ENCODE results near the gene GNE.
"Not testable (repeated sequence)": the region's sequence is repeated elsewhere in the genome, so short reads cannot be mapped to it uniquely, and the experiment has no call there.

The GNE gene

GRCh38 chr9:36273354-36273753, 15.1 kb upstream of the GNE start:
- not testable (repeated sequence) for DNase-seq (ENCODE audit: low read depth in 2 of 2)

GRCh38 chr9:36268007-36268427, 9.8 kb upstream of the GNE start:
- DNase-seq (ENCODE audit: low read depth in 2 of 2): no peak

GRCh38 chr9:36264896-36265295, 6.6 kb upstream of the GNE start:
- DNase-seq (ENCODE audit: low read depth in 2 of 2): no peak

- DNase-seq (ENCODE audit: low read depth in 2 of 2): no peak
Observed at GRCh38 chr9:36263683-36264082, 5.4 kb upstream of the GNE start.

GRCh38 chr9:36258996-36259533, 817 bp upstream of the GNE start:
- no peak for DNase-seq (ENCODE audit: low read depth in 2 of 2)

GRCh38 chr9:36251428-36251827, 6.8 kb downstream of the GNE start:
- DNase-seq (ENCODE audit: low read depth in 2 of 2): no peak

- DNase-seq (ENCODE audit: low read depth in 2 of 2): no peak
Observed at GRCh38 chr9:36250079-36250478, 8.2 kb downstream of the GNE start.

GRCh38 chr9:36249189-36249588, 9.1 kb downstream of the GNE start:
- no peak for DNase-seq (ENCODE audit: low read depth in 2 of 2)

- DNase-seq (ENCODE audit: low read depth in 2 of 2): not testable (repeated sequence)
Observed at GRCh38 chr9:36248061-36248460, 10.2 kb downstream of the GNE start.

- DNase-seq (ENCODE audit: low read depth in 2 of 2): no peak
Observed at GRCh38 chr9:36247356-36247755, 10.9 kb downstream of the GNE start.

GRCh38 chr9:36245906-36246305, 12.3 kb downstream of the GNE start:
- DNase-seq (ENCODE audit: low read depth in 2 of 2): no peak

GRCh38 chr9:36239675-36240074, 18.6 kb downstream of the GNE start:
- not testable (repeated sequence) for DNase-seq (ENCODE audit: low read depth in 2 of 2)

GRCh38 chr9:36239205-36239604, 19.0 kb downstream of the GNE start:
- DNase-seq (ENCODE audit: low read depth in 2 of 2): not testable (repeated sequence)

GRCh38 chr9:36237230-36237629, 21.0 kb downstream of the GNE start:
- DNase-seq (ENCODE audit: low read depth in 2 of 2): no peak

- no peak for DNase-seq (ENCODE audit: low read depth in 2 of 2)
Observed at GRCh38 chr9:36222449-36222848, 35.8 kb downstream of the GNE start.

GRCh38 chr9:36221667-36222066, 36.6 kb downstream of the GNE start:
- DNase-seq (ENCODE audit: low read depth in 2 of 2): no peak

- no peak for DNase-seq (ENCODE audit: low read depth in 2 of 2)
Observed at GRCh38 chr9:36218411-36218901, 39.8 kb downstream of the GNE start.

- DNase-seq (ENCODE audit: low read depth in 2 of 2): no peak
Observed at GRCh38 chr9:36218011-36218410, 40.2 kb downstream of the GNE start.

- DNase-seq (ENCODE audit: low read depth in 2 of 2): no peak
Observed at GRCh38 chr9:36217256-36217968, 40.8 kb downstream of the GNE start.

- DNase-seq (ENCODE audit: low read depth in 2 of 2): no peak
Observed at GRCh38 chr9:36214571-36214970, 43.7 kb downstream of the GNE start.

GRCh38 chr9:36213989-36214388, 44.3 kb downstream of the GNE start:
- no peak for DNase-seq (ENCODE audit: low read depth in 2 of 2)

GRCh38 chr9:36213387-36213786, 44.9 kb downstream of the GNE start:
- DNase-seq (ENCODE audit: low read depth in 2 of 2): no peak

- no peak for DNase-seq (ENCODE audit: low read depth in 2 of 2)
Observed at GRCh38 chr9:36211510-36211909, 46.7 kb downstream of the GNE start.

GRCh38 chr9:36210722-36211121, 47.5 kb downstream of the GNE start:
- no peak for DNase-seq (ENCODE audit: low read depth in 2 of 2)

Data from stimulated activated CD8-positive, alpha-beta memory T cell treated with anti-CD3 and anti-CD28 coated beads, Interleukin-7, amount 100 ng/mL, for 4 hours (primary cell).